Measurements from ENCODE around the gene SEC14L5. TPM values are rescaled to one million over a fixed set of nuclear protein-coding genes. Genes with fewer than 3 reads are reported as not detected.

Gene SEC14L5
- polyA plus RNA-seq, 1 experiment, result 0.05 TPM

DNA sequence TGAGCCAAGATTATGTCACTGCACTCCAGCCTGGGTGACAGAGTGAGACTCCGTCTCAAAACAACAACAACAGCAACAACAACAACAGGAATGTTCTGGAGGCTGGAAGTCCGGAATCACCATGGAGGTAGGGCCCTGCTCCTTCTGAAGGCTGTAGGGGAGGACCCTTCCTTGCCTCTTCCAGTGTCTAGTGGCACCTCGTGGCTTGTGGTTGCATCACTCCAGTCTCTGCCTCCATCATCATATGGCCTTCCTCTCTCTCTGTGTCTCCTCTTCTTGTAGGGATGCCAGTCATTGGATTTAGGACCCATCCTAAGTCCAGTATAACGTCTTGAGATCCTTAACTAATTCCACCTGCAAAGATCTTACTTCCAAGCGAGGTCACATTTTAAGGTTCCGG is 61.6 kb downstream of the SEC14L5 start:
- no peak overlapping the region for H3K27ac ChIP-seq (ENCODE audit: low read depth, low read length)
- no peak overlapping the region for H3K4me3 ChIP-seq (ENCODE audit: low read depth, low read length)
- H3K9me3 ChIP-seq (ENCODE audit: control insufficient read depth, insufficient read depth, low read length), result no peaks in the 10 kb centered on the region; the same call in 1 of the 2 replicates
- peaks cover 15% of the 10 kb centered on the region for H3K27me3 ChIP-seq (ENCODE audit: control insufficient read depth, insufficient read depth, low read length)
- CTCF ChIA-PET, result no interaction called here
- DNase-seq (ENCODE audit: low read depth, low spot score), result no peak
- TF ChIP-seq, protein P1, sequence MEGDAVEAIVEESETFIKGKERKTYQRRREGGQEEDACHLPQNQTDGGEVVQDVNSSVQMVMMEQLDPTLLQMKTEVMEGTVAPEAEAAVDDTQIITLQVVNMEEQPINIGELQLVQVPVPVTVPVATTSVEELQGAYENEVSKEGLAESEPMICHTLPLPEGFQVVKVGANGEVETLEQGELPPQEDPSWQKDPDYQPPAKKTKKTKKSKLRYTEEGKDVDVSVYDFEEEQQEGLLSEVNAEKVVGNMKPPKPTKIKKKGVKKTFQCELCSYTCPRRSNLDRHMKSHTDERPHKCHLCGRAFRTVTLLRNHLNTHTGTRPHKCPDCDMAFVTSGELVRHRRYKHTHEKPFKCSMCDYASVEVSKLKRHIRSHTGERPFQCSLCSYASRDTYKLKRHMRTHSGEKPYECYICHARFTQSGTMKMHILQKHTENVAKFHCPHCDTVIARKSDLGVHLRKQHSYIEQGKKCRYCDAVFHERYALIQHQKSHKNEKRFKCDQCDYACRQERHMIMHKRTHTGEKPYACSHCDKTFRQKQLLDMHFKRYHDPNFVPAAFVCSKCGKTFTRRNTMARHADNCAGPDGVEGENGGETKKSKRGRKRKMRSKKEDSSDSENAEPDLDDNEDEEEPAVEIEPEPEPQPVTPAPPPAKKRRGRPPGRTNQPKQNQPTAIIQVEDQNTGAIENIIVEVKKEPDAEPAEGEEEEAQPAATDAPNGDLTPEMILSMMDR (IDR thresholded peaks at IDR 0.05; ENCODE audit: low read depth, low read length), result no peak
- POLR2A ChIA-PET, result no interaction called here

DNA sequence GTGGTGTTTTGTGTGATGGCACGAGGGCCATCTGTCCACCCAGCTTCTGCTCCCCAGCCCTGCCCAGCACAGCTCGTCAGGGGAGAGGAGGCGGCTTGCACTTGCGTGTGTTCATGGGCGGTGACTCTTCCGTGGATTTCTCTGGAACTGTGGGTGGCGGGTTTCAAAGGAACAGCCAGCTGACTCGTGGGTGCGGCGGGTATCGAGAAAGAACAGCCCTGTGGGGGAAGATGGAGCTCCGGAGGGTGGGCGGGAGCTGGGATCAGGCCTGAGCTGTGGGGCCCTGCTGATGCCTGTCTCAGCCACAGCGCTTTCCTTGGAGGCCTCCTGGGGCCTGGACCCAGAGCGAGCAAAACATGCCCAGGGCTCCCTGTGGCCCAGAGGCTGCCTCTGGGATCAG is 62.4 kb downstream of the SEC14L5 start:
- TF ChIP-seq, protein P1 (IDR thresholded peaks at IDR 0.05; ENCODE audit: low read depth, low read length), result no peak
- no peak for DNase-seq (ENCODE audit: low read depth, low spot score)
- Histone ChIP-seq H3K27ac (ENCODE audit: low read depth, low read length) (no peak overlapping the region), H3K4me3 (ENCODE audit: low read depth, low read length) (no peak overlapping the region), H3K9me3 (ENCODE audit: control insufficient read depth, insufficient read depth, low read length) (no peaks in the 10 kb centered on the region; the same call in 1 of the 2 replicates), H3K27me3 (ENCODE audit: control insufficient read depth, insufficient read depth, low read length) (peaks cover 15% of the 10 kb centered on the region)
- POLR2A ChIA-PET, result interaction anchor here (1.0 kb wide), 1 partner anchor 13 kb away, joined by 3 read pairs; the partner anchor contains the start of gene NAGPA
- CTCF ChIA-PET, result no interaction called here

DNA sequence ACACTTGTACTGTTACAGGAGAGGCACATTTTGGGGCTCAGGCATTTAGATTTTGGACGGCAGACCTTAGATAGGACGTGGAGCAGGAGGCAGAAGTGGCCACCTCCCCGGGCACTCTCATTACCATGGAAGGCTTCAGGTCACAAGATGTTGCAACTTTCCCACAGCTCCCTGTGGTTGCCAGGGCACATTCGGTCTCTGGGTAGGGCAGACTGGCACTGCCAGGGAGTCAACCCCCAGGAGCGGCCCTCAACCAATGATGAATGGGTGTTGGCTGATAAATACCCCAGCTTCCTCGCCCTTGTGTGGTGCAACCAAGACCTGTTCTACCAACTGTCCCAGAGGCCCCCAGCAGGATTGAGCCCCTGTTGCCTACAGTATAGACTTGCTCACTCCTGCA is 64.4 kb downstream of the SEC14L5 start:
- Histone ChIP-seq H3K27ac (ENCODE audit: low read depth, low read length) (no peak overlapping the region), H3K27me3 (ENCODE audit: control insufficient read depth, insufficient read depth, low read length) (peaks cover 11% of the 10 kb centered on the region), H3K4me3 (ENCODE audit: low read depth, low read length) (no peak overlapping the region), H3K9me3 (ENCODE audit: control insufficient read depth, insufficient read depth, low read length) (no peaks in the 10 kb centered on the region; the same call in 1 of the 2 replicates)
- DNase-seq (ENCODE audit: low read depth, low spot score), result no peak
- ChIA-PET CTCF (no interaction called here), POLR2A (interaction anchor here (0.6 kb wide), 1 partner anchor 159 kb away, joined by 3 read pairs; no protein-coding TSS in a partner anchor)
- TF ChIP-seq, protein P1 (IDR thresholded peaks at IDR 0.05; ENCODE audit: low read depth, low read length), result no peak

DNA sequence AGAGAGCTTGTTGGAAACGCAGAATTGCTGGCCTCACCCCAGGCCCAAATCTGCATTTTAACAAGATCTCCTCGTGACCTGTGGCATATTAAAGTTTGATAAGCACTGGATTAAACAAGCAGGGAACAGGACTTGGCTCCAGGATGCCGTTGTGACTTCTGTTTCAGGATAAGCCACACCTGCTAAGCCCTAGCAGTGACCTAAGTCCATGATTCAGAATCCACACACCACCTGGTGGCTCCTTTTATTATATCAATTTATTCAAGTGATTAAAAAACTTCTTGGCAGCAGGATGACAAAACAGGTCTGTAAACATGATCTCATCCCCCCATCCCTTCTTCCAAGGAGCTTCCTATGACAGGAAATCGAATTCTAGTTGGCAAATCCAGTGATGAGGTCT is 66.5 kb downstream of the SEC14L5 start:
- POLR2A ChIA-PET, result no interaction called here
- Histone ChIP-seq H3K9me3 (ENCODE audit: control insufficient read depth, insufficient read depth, low read length) (no peaks in the 10 kb centered on the region; the same call in 1 of the 2 replicates), H3K4me3 (ENCODE audit: low read depth, low read length) (no peak overlapping the region), H3K27me3 (ENCODE audit: control insufficient read depth, insufficient read depth, low read length) (peaks cover 3% of the 10 kb centered on the region), H3K27ac (ENCODE audit: low read depth, low read length) (no peak overlapping the region)
- TF ChIP-seq, protein P1 (IDR thresholded peaks at IDR 0.05; ENCODE audit: low read depth, low read length), result 0 out of 2 replicates have a peak, but pooled peaks have one; percentile 19
- no peak for DNase-seq (ENCODE audit: low read depth, low spot score)
- CTCF ChIA-PET, result interaction anchor here (0.9 to 1.4 kb wide), 4 partner anchors 9 to 69 kb away, joined by 3 to 4 read pairs (median 3); partner anchors contain the start of gene NAGPA

DNA sequence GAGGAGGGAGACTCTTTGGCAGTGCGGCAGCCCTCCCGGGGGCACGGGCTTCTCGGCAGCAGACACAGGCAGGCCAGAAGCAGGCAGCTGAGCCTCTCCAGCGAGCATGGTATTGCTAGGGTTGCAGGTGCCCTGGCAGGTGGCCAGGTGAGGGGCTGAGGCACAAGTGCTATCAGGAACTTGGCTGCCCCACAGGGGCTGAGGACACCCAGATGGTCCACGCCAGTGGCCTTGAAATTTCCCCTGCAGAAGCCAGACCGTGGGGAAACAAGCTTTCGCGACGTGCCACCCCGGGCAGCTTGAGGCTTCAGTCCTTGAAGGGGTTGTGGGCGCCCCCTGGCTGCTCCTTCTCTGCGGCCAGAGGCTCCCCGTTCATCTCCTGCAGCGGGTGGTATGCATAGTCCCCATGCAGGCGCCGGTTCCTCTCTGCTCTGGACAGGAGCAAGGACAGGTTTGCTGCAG is 67.1 kb downstream of the SEC14L5 start:
- Histone ChIP-seq H3K4me3 (ENCODE audit: low read depth, low read length) (no peak overlapping the region), H3K27ac (ENCODE audit: low read depth, low read length) (no peak overlapping the region), H3K27me3 (ENCODE audit: control insufficient read depth, insufficient read depth, low read length) (peaks cover 3% of the 10 kb centered on the region), H3K9me3 (ENCODE audit: control insufficient read depth, insufficient read depth, low read length) (no peaks in the 10 kb centered on the region; the same call in 1 of the 2 replicates)
- POLR2A ChIA-PET, result no interaction called here
- CTCF ChIA-PET, result interaction anchor here (0.9 to 1.4 kb wide), 4 partner anchors 9 to 70 kb away, joined by 3 to 4 read pairs (median 3); partner anchors contain the start of gene NAGPA
- no peak for DNase-seq (ENCODE audit: low read depth, low spot score)
- TF ChIP-seq, protein P1 (IDR thresholded peaks at IDR 0.05; ENCODE audit: low read depth, low read length), result peak; percentile 50

Data from AG04450 (cell line).